ENCODE measurements around the gene POLG2.
"Not testable (repeated sequence)": the region's sequence is repeated elsewhere in the genome, so short reads cannot be mapped to it uniquely, and the experiment has no call there.

POLG2 gene

DNA sequence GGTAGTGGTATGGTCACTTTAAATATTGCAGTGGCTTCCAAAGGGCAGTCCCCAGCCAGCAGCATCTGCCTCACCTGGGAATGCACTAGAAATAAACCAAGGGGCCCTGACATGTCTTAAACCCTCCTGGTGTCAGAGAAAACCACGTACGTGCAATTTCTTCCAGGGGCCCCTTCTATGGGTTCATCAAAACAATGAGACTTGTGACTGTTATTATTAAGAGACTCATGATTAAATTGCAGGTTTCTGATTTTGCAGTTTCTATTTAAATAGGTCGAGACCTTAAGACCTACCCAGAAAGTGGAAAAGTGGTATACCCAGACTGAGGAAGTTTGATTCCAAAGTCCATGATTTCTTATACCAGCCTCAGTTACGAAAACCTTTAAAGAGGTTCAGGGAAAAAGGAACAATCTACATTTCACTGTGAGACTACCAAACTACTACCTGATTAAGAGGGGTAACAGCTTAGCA, 746 bp upstream of the POLG2 start:
- H3K4me3 ChIP-seq (replicated peaks; ENCODE audit: low read depth, low read length) = peak overlapping the region; percentile 72
- TF ChIP-seq, protein P1, sequence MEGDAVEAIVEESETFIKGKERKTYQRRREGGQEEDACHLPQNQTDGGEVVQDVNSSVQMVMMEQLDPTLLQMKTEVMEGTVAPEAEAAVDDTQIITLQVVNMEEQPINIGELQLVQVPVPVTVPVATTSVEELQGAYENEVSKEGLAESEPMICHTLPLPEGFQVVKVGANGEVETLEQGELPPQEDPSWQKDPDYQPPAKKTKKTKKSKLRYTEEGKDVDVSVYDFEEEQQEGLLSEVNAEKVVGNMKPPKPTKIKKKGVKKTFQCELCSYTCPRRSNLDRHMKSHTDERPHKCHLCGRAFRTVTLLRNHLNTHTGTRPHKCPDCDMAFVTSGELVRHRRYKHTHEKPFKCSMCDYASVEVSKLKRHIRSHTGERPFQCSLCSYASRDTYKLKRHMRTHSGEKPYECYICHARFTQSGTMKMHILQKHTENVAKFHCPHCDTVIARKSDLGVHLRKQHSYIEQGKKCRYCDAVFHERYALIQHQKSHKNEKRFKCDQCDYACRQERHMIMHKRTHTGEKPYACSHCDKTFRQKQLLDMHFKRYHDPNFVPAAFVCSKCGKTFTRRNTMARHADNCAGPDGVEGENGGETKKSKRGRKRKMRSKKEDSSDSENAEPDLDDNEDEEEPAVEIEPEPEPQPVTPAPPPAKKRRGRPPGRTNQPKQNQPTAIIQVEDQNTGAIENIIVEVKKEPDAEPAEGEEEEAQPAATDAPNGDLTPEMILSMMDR (IDR thresholded peaks at IDR 0.05; ENCODE audit: low read length, missing control alignments) = no peak
- DNase-seq (ENCODE audit: low read depth) = no peak

DNA sequence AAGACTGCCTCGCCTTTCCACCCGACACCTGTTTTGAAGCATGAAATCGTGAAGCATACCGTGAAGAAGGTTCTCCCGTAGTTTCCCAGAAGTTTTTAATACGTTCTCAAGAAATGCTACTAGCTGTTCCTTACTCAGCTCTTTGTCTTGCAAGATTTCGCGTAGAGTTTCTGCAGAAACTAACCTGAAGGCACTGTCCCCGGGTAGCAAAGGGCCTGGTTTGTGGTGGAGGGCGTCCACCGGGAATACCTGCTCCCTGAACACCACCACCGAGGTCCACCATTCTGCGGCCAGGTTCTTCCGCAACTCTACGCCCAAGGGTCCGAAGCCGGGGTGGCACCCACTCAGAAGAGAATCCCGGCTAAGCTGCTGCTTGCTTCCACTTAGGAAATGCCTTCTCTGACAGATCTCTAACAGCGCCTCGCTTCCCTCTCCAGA, 487 bp downstream of the POLG2 start:
- peak overlapping the region; percentile 72 for H3K4me3 ChIP-seq (replicated peaks; ENCODE audit: low read depth, low read length)
- no peak for DNase-seq (ENCODE audit: low read depth)
- TF ChIP-seq, protein P1 (IDR thresholded peaks at IDR 0.05; ENCODE audit: low read length, missing control alignments) = no peak

DNA sequence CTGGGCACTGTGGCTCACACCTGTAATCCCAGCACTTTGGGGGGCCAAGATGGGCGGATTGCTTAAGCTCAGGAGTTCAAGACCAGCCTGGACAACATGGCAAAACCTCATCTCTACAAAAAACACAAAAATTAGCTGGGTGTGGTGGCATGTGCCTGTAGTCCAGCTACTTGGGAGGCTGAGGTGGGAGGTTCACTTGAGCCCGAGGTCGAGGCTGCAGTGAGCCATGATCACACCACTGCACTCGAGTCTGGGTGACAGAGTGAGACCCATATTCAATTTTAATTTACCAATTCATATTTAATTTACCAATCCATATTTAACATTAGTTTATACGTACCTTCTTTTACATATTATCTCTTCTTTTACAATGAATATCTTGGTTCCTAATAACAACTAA, 1.6 kb downstream of the POLG2 start:
- not testable (repeated sequence) for H3K4me3 ChIP-seq (replicated peaks; ENCODE audit: low read depth, low read length); DNase-seq (ENCODE audit: low read depth)

DNA sequence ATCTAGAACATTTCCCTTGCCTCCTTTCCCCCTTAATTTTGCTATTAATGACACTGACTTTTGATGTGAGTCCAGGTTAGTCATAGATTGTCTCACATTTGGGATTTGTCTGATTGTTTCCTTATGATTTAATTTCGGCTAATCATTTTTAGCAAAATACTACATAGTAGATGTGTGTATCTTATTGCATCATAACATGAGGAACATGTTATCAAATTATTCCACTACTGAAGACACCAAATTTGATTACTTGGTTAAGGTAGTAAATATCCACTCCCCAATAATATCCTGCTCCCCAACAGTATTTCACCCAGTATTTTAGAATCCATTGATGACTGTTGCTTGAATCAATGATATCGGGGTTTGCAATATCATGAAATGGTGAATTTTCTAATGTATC, 2.7 kb downstream of the POLG2 start:
- H3K4me3 ChIP-seq (replicated peaks; ENCODE audit: low read depth, low read length) = no peak overlapping the region
- no peak for DNase-seq (ENCODE audit: low read depth)

DNA sequence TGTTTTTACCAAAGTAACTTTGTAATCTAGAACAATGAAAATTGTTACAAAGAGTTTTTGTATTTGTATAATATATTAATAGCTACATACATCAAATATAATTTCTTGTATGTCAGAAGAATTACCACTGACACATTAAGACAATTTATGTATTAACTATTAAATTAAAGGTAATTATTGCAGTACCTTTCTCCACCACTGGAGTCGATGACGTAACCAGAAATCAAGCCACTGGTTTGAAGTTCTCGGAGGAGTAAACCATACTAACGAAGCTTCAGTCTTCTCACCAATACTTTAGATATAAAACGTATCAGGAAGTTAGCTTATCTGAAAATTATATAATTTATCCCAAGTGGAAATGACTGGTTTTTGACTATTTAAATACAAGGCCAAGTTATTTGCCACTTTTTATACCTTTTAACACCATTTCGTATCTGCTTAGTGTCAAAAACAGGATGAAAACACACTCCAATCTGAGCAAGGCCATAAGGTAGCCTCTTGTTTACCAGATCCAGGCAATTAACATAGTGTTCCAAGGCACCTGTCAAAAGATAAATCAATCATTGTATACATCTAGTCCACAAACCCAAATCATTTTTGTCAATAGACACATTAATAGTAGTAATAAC, 4.3 kb downstream of the POLG2 start:
- DNase-seq (ENCODE audit: low read depth) = peak; percentile 56
- TF ChIP-seq, protein P1 (IDR thresholded peaks at IDR 0.05; ENCODE audit: low read length, missing control alignments) = peak; percentile 48
- H3K4me3 ChIP-seq (replicated peaks; ENCODE audit: low read depth, low read length) = no peak overlapping the region

More for the DNA sequence above, 2.7 kb downstream of the POLG2 start:
- TF ChIP-seq, protein P1 (IDR thresholded peaks at IDR 0.05; ENCODE audit: low read length, missing control alignments) = no peak

DNA sequence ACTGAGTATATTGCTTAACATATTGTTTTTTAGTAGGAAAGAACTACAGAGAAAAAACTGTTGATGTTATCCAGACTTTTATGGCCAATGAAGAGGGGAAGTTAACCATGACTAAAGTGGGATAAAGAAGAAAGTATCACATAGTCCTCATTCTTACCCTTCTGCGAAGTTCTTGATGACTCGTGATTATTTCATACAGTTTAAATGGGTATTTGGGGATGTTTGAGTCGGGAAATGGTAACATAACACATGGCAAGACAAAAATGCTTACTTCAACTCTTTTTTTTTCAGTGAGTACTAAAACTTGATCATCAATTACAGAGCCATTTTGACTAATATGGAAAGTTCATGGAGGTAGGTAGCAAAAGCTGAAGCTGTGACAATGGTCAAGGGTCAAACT, 4.9 kb downstream of the POLG2 start:
- TF ChIP-seq, protein P1 (IDR thresholded peaks at IDR 0.05; ENCODE audit: low read length, missing control alignments) = no peak
- DNase-seq (ENCODE audit: low read depth) = no peak
- H3K4me3 ChIP-seq (replicated peaks; ENCODE audit: low read depth, low read length) = no peak overlapping the region

DNA sequence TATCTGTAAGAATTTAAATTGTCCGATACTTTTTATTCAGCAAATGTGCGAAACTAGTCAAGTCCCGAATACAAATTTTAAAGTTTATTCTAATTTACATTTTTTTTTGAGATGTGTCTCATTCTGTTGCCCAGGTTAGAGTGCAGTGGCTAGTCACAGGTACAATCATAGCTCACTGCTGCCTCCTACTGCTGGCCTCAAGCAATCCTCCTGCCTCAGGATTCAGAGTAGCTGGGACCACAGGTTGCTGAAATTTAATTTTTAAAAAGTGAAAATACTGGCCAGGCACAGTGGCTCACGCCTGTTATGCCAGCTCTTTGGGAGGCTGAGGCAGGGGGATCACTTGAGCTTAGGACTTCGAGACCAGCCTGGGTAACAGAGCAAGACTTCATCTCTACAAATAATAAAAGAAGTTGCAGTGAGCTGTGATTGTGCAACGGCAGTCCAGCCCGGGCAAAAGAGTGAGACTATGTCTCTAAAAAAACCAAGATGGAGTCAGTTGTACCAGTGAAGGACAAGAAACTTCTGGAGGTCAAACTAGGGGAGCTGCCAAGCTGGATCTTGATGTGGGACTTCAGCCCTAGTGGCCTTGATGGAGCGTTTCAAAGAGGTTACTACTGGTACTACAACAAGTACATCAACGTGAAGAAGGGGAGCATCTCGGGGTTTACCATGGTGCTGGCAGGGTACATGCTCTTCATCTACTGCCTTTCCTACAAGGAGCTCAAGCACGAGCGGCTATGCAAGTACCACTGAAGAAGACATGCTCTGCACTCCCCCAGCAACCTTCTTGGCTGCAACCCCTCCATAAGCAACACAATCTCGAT, 5.6 kb downstream of the POLG2 start:
- no peak overlapping the region for H3K4me3 ChIP-seq (replicated peaks; ENCODE audit: low read depth, low read length)
- peak; percentile 74 for DNase-seq (ENCODE audit: low read depth)
- TF ChIP-seq, protein P1 (IDR thresholded peaks at IDR 0.05; ENCODE audit: low read length, missing control alignments) = peak; percentile 81

Measured in fibroblast of pulmonary artery (primary cell).